ENCODE measurements around the gene GULP1. TPM values are rescaled to one million over a fixed set of nuclear protein-coding genes. Genes with fewer than 3 reads are reported as not detected.

GULP1 gene
- total RNA-seq, 8 experiments from 2014 or later, result 8.1 to 71.0 (median 25.7) TPM

DNA sequence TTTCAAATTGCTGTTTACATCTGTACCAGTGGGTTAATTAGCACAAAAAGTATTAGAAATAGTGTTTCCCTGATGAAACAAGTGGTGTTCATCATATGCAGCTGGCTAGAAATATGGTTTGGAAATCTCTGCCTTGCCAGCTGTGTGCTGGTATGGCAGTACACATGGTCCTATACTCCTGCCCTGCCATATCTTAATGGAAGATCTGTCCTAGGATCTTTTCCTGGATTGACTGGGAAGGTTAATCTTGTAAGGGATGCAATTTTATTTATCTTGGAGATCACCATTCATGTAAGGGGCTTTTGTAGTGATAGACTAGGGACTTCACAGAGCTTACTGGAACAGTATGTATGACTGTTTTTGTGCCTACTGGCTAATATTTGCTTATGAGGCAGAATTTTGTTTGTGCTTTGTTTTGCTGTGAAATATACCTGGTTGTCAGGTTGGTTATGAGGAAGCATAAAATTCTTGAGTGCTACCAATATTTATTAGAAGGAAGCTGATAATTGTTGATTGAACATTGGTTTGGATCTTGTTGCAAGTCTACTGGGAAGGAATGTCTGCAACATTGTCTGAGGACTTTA lies 73.5 kb downstream of the GULP1 start:
- Histone ChIP-seq H3K4me1 (replicated peaks in 1 of 2) (no peaks in the 10 kb centered on the region), H3K4me3 (no peak overlapping the region), H3K27ac (no peak overlapping the region)
- in situ Hi-C loops (cut with MboI; ENCODE audit: low pct_unique_long_range_greater_than_20kb in 2 of 9, low sequenced_read_pairs in 9 of 9, unreplicated experiment in 9 of 9), result no loop called here
- no peak for ATAC-seq (replicated peaks in 6 of 8)

GRCh38 chr2:188367164-188367563 lies 75.5 kb downstream of the GULP1 start:
- WGBS, 10 experiments, result 88 to 100% (median 93%) methylated on average over 1 to 3 of the region's 3 CpGs; no CpG with 5 or more reads in 3 of the 10 experiments
- Histone ChIP-seq H3K27ac (no peak overlapping the region), H3K4me1 (replicated peaks in 1 of 2) (no peaks in the 10 kb centered on the region), H3K4me3 (no peak overlapping the region)
- no peak for ATAC-seq (replicated peaks in 6 of 8)
- in situ Hi-C loops (cut with MboI; ENCODE audit: low pct_unique_long_range_greater_than_20kb in 2 of 9, low sequenced_read_pairs in 9 of 9, unreplicated experiment in 9 of 9), result no loop called here

GRCh38 chr2:188369365-188369764 lies 77.7 kb downstream of the GULP1 start:
- 10 to 93% (median 71%) methylated on average over 1 to 3 of the region's 3 CpGs for WGBS, 10 experiments
- Histone ChIP-seq H3K4me1 (replicated peaks in 1 of 2) (no peaks in the 10 kb centered on the region), H3K4me3 (no peak overlapping the region), H3K27ac (no peak overlapping the region)
- ATAC-seq (replicated peaks in 6 of 8), result peak in 5 of 8 experiments; percentile 30 to 92 (median 78)
- in situ Hi-C loops (cut with MboI; ENCODE audit: low pct_unique_long_range_greater_than_20kb in 2 of 9, low sequenced_read_pairs in 9 of 9, unreplicated experiment in 9 of 9), result no loop called here

DNA sequence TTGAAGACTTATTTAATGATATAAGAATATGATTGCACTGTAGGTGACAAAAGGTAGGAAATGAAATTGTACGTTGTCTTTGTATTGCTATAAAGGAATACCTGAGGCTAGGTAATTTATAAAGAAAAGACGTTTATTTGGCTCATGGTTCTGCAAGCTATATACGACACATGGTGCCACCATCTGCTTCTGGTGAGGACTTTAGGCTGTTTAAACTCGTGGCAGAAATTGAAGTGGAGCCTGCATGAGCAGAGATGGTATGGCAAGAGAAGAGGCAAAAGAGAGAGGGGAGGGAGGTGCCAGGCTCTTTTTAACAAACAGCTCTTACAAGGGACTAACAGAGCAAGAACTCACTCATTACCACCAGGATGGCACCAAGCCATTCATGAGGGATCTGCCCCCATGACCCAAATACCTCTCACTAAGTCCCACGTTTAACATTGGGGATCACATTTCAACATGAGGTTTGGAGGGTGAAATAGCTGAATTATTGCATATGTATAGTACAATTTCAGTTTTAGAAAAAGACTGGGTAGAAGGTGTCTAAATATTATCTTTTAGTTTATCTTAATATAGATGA lies 86.8 kb downstream of the GULP1 start:
- H3K4me1 ChIP-seq (replicated peaks in 1 of 2), result no peaks in the 10 kb centered on the region
- H3K4me3 ChIP-seq, result no peak overlapping the region
- no peak overlapping the region for H3K27ac ChIP-seq
- no peak for ATAC-seq (replicated peaks in 6 of 8)
- in situ Hi-C loops (cut with MboI; ENCODE audit: low pct_unique_long_range_greater_than_20kb in 2 of 9, low sequenced_read_pairs in 9 of 9, unreplicated experiment in 9 of 9), result loop anchor here in 1 of 9 experiments (25.0 kb wide), 1 partner anchor 109 kb away; no protein-coding TSS in a partner anchor
- WGBS, 10 experiments, result 47 to 100% (median 88%) methylated on average over 1 to 5 of the region's 5 CpGs

DNA sequence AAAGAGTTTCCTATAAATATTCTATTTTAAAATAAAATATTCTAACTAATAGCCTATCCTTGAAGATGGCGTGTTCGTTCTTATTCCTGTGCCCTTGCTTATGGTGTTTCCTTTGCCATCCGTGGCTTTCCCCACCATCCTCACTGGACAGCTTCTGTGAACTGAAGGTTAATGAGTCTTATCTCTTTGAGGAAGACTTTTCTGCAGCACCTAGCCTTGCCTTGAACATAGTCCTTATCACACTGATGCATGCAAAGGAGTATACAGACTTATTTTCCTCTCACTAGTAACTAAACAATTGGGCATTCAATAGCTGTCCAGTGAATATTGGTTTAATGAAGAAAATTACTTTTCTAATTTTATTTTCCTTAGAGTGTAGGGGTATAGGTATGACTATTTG lies 88.1 kb downstream of the GULP1 start:
- Histone ChIP-seq H3K27ac (no peak overlapping the region), H3K4me1 (replicated peaks in 1 of 2) (no peaks in the 10 kb centered on the region), H3K4me3 (no peak overlapping the region)
- in situ Hi-C loops (cut with MboI; ENCODE audit: low pct_unique_long_range_greater_than_20kb in 2 of 9, low sequenced_read_pairs in 9 of 9, unreplicated experiment in 9 of 9), result loop anchor here in 1 of 9 experiments (25.0 kb wide), 1 partner anchor 108 kb away; no protein-coding TSS in a partner anchor
- 81 to 100% (median 95%) methylated on average over 2 to 3 of the region's 3 CpGs; no CpG with 5 or more reads in 2 of the 10 experiments for WGBS, 10 experiments
- ATAC-seq (replicated peaks in 6 of 8), result no peak

DNA sequence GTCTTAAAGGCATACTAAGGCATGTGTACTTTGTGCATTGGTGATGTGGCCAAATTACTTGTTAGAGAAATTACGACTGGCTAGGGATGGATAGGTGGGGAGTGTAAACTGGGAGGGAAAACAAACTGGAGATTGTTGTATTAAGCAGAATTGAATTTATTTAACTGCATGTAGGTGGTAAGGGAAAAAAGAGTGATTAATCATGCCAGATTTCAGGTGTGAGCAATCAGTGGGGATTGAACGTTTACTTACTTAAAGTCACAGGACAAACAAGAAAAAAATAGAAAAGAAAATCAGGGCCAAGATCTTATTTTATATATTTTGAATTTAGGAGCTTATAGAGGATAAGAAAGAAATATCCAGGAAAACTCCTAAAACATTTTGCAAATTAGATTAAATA lies 88.6 kb downstream of the GULP1 start:
- in situ Hi-C loops (cut with MboI; ENCODE audit: low pct_unique_long_range_greater_than_20kb in 2 of 9, low sequenced_read_pairs in 9 of 9, unreplicated experiment in 9 of 9), result loop anchor here in 1 of 9 experiments (25.0 kb wide), 1 partner anchor 107 kb away; no protein-coding TSS in a partner anchor
- Histone ChIP-seq H3K4me1 (replicated peaks in 1 of 2) (no peaks in the 10 kb centered on the region), H3K27ac (no peak overlapping the region), H3K4me3 (no peak overlapping the region)
- ATAC-seq (replicated peaks in 6 of 8), result no peak
- 64 to 96% (median 91%) methylated on average over 2 of the region's 2 CpGs; no CpG with 5 or more reads in 1 of the 10 experiments for WGBS, 10 experiments

DNA sequence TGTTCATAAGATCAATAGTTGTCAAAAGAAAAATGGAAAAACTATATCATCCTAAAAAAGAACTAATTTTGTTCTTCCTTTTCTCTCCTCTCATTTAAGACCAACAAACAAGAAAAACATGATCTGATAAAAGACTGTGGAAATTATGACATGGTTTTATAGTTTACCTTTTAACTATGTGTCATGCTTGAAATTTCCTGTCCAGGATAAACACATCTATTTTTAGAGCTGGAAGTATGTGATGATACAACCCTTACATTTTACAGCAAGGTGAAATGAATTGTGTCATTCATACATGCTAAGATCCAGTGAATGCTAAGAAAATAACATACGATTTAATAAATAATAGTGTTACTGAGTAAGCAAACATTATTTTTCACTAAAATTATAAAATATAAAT lies 89.9 kb downstream of the GULP1 start:
- no peaks in the 10 kb centered on the region for H3K4me1 ChIP-seq (replicated peaks in 1 of 2)
- 27 to 100% (median 100%) methylated on average over 1 of the region's 1 CpG; no CpG with 5 or more reads in 2 of the 10 experiments for WGBS, 10 experiments
- in situ Hi-C loops (cut with MboI; ENCODE audit: low pct_unique_long_range_greater_than_20kb in 2 of 9, low sequenced_read_pairs in 9 of 9, unreplicated experiment in 9 of 9), result loop anchor here in 1 of 9 experiments (25.0 kb wide), 1 partner anchor 106 kb away; no protein-coding TSS in a partner anchor
- H3K27ac ChIP-seq, result no peak overlapping the region
- H3K4me3 ChIP-seq, result no peak overlapping the region
- ATAC-seq (replicated peaks in 6 of 8), result no peak

DNA sequence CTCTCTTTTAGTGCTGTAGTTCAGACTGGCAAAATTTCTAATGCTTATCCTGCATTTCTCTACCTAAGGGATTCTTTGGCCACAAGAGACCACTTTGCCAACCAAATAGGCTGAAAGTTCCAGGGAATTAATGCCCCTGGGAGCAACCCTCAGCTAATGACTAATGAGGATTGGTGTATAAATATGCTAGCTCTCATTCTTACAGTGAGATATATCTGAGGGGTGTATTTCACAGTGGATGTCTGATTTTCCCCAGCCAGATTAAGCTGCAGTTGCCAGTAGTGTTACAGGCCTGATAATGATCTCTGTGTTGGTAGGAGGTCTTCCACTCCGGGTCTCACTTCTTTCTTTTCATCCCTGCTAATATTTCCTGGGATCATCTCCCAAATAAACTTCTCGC lies 90.4 kb downstream of the GULP1 start:
- Histone ChIP-seq H3K4me3 (no peak overlapping the region), H3K27ac (no peak overlapping the region), H3K4me1 (replicated peaks in 1 of 2) (no peaks in the 10 kb centered on the region)
- in situ Hi-C loops (cut with MboI; ENCODE audit: low pct_unique_long_range_greater_than_20kb in 2 of 9, low sequenced_read_pairs in 9 of 9, unreplicated experiment in 9 of 9), result loop anchor here in 1 of 9 experiments (25.0 kb wide), 1 partner anchor 105 kb away; no protein-coding TSS in a partner anchor
- ATAC-seq (replicated peaks in 6 of 8), result peak in 3 of 8 experiments; percentile 25 to 58 (median 57)
- 60 to 100% (median 100%) methylated on average over 1 to 2 of the region's 2 CpGs; no CpG with 5 or more reads in 2 of the 10 experiments for WGBS, 10 experiments

DNA sequence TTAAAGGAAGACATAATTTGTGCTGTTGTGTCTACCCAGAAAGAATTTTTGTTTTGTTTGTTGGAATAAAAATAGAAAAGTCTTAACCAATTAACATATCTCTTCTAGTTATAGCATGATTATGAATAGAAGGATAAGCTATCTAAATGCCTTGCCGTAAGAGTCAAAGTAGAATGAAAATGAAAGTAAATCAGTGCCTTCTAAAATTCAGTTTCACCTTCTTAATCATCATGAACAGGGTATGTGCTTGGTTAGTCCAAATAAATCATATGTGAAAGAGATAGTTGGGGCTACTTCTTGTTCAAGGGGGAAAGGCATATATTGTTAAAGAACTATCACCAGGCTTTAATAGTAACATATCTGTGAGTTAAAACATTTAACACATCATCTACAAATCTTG lies 91.5 kb downstream of the GULP1 start:
- 60 to 100% (median 100%) methylated on average over 1 of the region's 1 CpG; no CpG with 5 or more reads in 2 of the 10 experiments for WGBS, 10 experiments
- Histone ChIP-seq H3K4me3 (no peak overlapping the region), H3K4me1 (replicated peaks in 1 of 2) (no peaks in the 10 kb centered on the region), H3K27ac (no peak overlapping the region)
- in situ Hi-C loops (cut with MboI; ENCODE audit: low pct_unique_long_range_greater_than_20kb in 2 of 9, low sequenced_read_pairs in 9 of 9, unreplicated experiment in 9 of 9), result loop anchor here in 1 of 9 experiments (25.0 kb wide), 1 partner anchor 104 kb away; no protein-coding TSS in a partner anchor
- no peak for ATAC-seq (replicated peaks in 6 of 8)

GRCh38 chr2:188385857-188386256 lies 94.2 kb downstream of the GULP1 start:
- 17 to 100% (median 100%) methylated on average over 1 of the region's 1 CpG; no CpG with 5 or more reads in 3 of the 10 experiments for WGBS, 10 experiments
- Histone ChIP-seq H3K27ac (no peak overlapping the region), H3K4me3 (no peak overlapping the region), H3K4me1 (replicated peaks in 1 of 2) (no peaks in the 10 kb centered on the region)
- no peak for ATAC-seq (replicated peaks in 6 of 8)
- in situ Hi-C loops (cut with MboI; ENCODE audit: low pct_unique_long_range_greater_than_20kb in 2 of 9, low sequenced_read_pairs in 9 of 9, unreplicated experiment in 9 of 9), result loop anchor here in 1 of 9 experiments (25.0 kb wide), 1 partner anchor 101 kb away; no protein-coding TSS in a partner anchor

DNA sequence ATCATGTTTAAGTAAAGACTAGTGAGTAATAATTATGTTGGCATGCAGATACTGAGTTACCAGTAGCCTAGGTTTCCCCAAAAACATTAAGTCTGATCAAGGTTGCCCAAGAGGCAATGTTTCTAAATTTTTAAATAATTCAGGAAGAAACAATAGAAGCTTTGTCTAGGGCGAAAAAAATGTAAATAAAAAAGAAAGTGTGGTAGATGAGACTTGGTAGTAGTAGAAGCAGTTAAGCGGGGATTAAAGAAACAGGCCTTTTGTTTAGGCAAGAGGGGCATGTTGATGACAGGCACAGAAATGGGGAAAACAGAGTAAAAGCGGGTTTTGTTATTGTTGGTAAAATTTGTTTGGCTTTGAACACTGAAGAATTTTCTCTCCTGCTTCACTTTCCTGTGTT lies 97.2 kb downstream of the GULP1 start:
- in situ Hi-C loops (cut with MboI; ENCODE audit: low pct_unique_long_range_greater_than_20kb in 2 of 9, low sequenced_read_pairs in 9 of 9, unreplicated experiment in 9 of 9), result loop anchor here in 1 of 9 experiments (25.0 kb wide), 1 partner anchor 98 kb away; no protein-coding TSS in a partner anchor
- H3K27ac ChIP-seq, result no peak overlapping the region
- no peak for ATAC-seq (replicated peaks in 6 of 8)
- no peaks in the 10 kb centered on the region for H3K4me1 ChIP-seq (replicated peaks in 1 of 2)
- no peak overlapping the region for H3K4me3 ChIP-seq
- WGBS, 10 experiments, result 59 to 97% (median 92%) methylated on average over 2 to 3 of the region's 3 CpGs

DNA sequence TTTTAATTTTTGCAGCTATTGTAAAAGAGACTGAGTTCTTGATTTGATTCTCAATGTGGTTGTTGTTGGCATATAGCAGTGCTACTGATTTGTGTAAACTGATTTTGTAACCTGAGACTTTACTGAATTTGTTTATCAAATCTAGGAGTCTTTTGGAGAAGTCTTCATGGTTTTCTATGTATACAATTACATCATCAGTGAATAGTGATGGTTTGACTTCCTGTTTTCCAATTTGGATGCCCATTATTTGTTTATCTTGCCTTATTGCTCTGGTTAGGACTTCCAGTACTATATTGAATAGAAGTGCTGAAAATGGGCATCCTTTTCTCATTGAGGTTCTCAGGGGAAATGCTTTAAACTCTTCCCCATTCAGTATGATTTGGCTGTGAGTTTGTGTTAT lies 99.7 kb downstream of the GULP1 start:
- in situ Hi-C loops (cut with MboI; ENCODE audit: low pct_unique_long_range_greater_than_20kb in 2 of 9, low sequenced_read_pairs in 9 of 9, unreplicated experiment in 9 of 9), result loop anchor here in 1 of 9 experiments (25.0 kb wide), 1 partner anchor 96 kb away; no protein-coding TSS in a partner anchor
- no peak for ATAC-seq (replicated peaks in 6 of 8)
- Histone ChIP-seq H3K27ac (no peak overlapping the region), H3K4me3 (no peak overlapping the region), H3K4me1 (replicated peaks in 1 of 2) (no peaks in the 10 kb centered on the region)

- peak in 3 of 8 experiments; percentile 75 to 93 (median 91) for ATAC-seq (replicated peaks in 6 of 8)
- in situ Hi-C loops (cut with MboI; ENCODE audit: low pct_unique_long_range_greater_than_20kb in 2 of 9, low sequenced_read_pairs in 9 of 9, unreplicated experiment in 9 of 9), result loop anchor here in 1 of 9 experiments (25.0 kb wide), 1 partner anchor 92 kb away; no protein-coding TSS in a partner anchor
- 60 to 100% (median 93%) methylated on average over 1 to 3 of the region's 4 CpGs; no CpG with 5 or more reads in 2 of the 10 experiments for WGBS, 10 experiments
- no peaks in the 10 kb centered on the region for H3K4me1 ChIP-seq (replicated peaks in 1 of 2)
- no peak overlapping the region for H3K27ac ChIP-seq
- no peak overlapping the region for H3K4me3 ChIP-seq
Measured at GRCh38 chr2:188394931-188395472, 103.3 kb downstream of the GULP1 start.

All from motor neuron (in vitro differentiated cells).